Osteocyte (in vitro differentiated cells): ENCODE results near the gene FRMD3. TPM values are rescaled to one million over a fixed set of nuclear protein-coding genes. Genes with fewer than 3 reads are reported as not detected.
A peak's percentile ranks its signal among the peaks of the same experiment; 100 is the strongest.

ENCODE experiments used
- DNase-seq: peaks from one replicate; pipeline ENCODE4 v3.0.0; 2021; ENCODE audit warnings: mixed read lengths; ENCODE audit not compliant: unreplicated experiment; ENCODE audit errors: extremely low spot score
- H3K27ac Mint-ChIP-seq: one replicate; pipeline ENCODE4 v1.8.0; 2021; ENCODE audit warnings: mild to moderate bottlenecking, mixed read lengths; ENCODE audit not compliant: unreplicated experiment
- H3K27me3 Mint-ChIP-seq: one replicate; pipeline ENCODE4 v1.8.0; 2021; ENCODE audit warnings: mixed read lengths; ENCODE audit not compliant: unreplicated experiment
- H3K36me3 Mint-ChIP-seq: one replicate; pipeline ENCODE4 v1.8.0; 2021; ENCODE audit warnings: mixed read lengths; ENCODE audit not compliant: unreplicated experiment
- H3K4me1 Mint-ChIP-seq: one replicate; pipeline ENCODE4 v1.8.0; 2021; ENCODE audit warnings: mixed read lengths; ENCODE audit not compliant: unreplicated experiment
- H3K4me3 Mint-ChIP-seq: one replicate; pipeline ENCODE4 v1.8.0; 2021; ENCODE audit warnings: mild to moderate bottlenecking, moderate library complexity, mixed read lengths; ENCODE audit not compliant: unreplicated experiment
- H3K9me3 Mint-ChIP-seq: one replicate; pipeline ENCODE4 v1.8.0; 2021; ENCODE audit warnings: mixed read lengths; ENCODE audit not compliant: unreplicated experiment
- total RNA-seq: library from RNA; stranded (reverse); gene quantifications from 2 replicates; pipeline ENCODE4 v1.2.1, GENCODE V29; 2021
- TF ChIP-seq, protein P1 (sequence below): fragments of 200-600 bp; sonication (generic); IDR thresholded peaks from 2 replicates; pipeline ENCODE4 v1.5.0; 2021; ENCODE audit warnings: antibody characterized with exemption, mild to moderate bottlenecking, moderate library complexity

FRMD3 gene
- total RNA-seq, 1 donor from 2014 or later: 0.35 TPM

DNA sequence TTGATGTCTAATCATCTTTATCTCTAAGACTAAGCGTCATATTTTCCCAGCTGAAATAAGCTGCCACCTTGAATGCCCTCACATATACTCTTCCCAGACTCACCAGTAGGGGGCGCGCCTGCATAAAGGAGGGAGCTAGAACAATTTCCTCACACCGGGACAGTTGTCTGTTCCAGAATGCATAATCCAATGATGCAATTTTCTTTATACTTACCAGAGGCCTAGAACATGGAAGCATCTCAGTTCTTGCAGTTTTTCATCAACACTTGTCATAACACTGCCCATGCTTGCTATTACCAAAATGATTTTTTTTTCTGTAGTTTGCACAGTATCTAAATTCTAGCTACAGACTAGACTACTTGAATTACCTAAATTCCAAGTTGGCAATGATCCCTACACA is 203.9 kb downstream of the FRMD3 start:
- Mint-ChIP-seq H3K27ac (no peak overlapping the region), H3K27me3 (no peaks in the 10 kb centered on the region), H3K4me3 (no peak overlapping the region), H3K9me3 (no peaks in the 10 kb centered on the region), H3K4me1 (no peaks in the 10 kb centered on the region), H3K36me3 (no peaks in the 10 kb centered on the region)
- TF ChIP-seq, protein P1, sequence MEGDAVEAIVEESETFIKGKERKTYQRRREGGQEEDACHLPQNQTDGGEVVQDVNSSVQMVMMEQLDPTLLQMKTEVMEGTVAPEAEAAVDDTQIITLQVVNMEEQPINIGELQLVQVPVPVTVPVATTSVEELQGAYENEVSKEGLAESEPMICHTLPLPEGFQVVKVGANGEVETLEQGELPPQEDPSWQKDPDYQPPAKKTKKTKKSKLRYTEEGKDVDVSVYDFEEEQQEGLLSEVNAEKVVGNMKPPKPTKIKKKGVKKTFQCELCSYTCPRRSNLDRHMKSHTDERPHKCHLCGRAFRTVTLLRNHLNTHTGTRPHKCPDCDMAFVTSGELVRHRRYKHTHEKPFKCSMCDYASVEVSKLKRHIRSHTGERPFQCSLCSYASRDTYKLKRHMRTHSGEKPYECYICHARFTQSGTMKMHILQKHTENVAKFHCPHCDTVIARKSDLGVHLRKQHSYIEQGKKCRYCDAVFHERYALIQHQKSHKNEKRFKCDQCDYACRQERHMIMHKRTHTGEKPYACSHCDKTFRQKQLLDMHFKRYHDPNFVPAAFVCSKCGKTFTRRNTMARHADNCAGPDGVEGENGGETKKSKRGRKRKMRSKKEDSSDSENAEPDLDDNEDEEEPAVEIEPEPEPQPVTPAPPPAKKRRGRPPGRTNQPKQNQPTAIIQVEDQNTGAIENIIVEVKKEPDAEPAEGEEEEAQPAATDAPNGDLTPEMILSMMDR: peak; percentile 79
- peak; percentile 88 for DNase-seq

DNA sequence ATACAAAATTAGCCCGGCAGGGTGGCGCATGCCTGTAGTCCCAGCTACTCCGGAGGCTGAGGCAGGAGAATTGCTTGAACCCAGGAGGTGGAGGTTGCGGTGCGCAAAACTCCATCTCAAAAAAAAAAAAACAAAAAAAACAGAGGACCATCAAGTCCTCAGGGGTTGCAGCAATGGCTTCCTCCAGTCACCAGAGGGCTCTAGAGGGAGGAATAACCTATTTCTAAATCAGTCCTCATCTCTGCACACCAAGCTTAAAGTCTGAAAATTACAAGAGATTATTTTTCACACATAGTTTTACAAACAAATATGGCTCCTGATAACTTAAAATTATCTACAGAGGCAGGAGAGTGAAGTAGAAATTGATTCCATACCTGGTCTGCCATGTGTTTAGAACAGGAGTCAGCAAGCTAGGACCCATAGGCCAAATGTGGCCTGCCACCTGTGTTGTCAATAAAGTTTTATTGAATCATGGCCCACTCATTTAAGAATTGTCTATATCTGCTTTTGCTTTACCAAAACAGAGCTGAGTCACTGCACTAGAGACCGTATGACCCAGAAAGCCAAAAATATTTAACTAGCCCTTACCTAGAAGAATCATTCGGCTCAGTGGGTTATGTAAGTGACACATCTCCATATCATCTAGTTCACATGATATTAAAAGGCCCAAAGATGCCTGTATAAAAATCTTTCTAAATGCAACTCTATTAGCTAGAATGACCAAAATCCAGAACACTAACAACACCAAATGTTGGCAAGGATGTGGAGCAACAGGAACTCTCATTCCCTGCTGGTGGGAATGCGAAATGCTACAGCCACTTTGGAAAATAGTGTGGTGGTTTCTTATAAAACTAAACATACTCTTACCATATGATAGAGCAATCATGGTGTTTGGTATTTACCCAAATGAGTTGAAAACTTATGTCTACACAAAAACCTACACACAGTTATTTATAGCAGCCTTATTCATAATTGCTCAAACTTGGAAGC is 207.7 kb downstream of the FRMD3 start:
- no peaks in the 10 kb centered on the region for H3K9me3 Mint-ChIP-seq
- no peaks in the 10 kb centered on the region for H3K36me3 Mint-ChIP-seq
- no peak overlapping the region for H3K4me3 Mint-ChIP-seq

GRCh38 chr9:83327750-83328622 is 210.2 kb downstream of the FRMD3 start:
- Mint-ChIP-seq H3K36me3 (no peaks in the 10 kb centered on the region), H3K27me3 (peaks cover 6% of the 10 kb centered on the region), H3K27ac (no peak overlapping the region), H3K4me3 (no peak overlapping the region), H3K9me3 (no peaks in the 10 kb centered on the region), H3K4me1 (no peaks in the 10 kb centered on the region)
- DNase-seq: no peak
- TF ChIP-seq, protein P1: no peak

More for the DNA sequence above, 207.7 kb downstream of the FRMD3 start:
- Mint-ChIP-seq H3K27me3 (peaks cover 6% of the 10 kb centered on the region), H3K27ac (no peak overlapping the region), H3K4me1 (no peaks in the 10 kb centered on the region)
- TF ChIP-seq, protein P1: no peak
- DNase-seq: no peak

GRCh38 chr9:83327323-83327722 is 210.9 kb downstream of the FRMD3 start:
- no peaks in the 10 kb centered on the region for H3K36me3 Mint-ChIP-seq
- H3K27ac Mint-ChIP-seq: no peak overlapping the region
- no peaks in the 10 kb centered on the region for H3K9me3 Mint-ChIP-seq
- H3K27me3 Mint-ChIP-seq: peaks cover 6% of the 10 kb centered on the region
- no peak overlapping the region for H3K4me3 Mint-ChIP-seq
- DNase-seq: no peak
- no peaks in the 10 kb centered on the region for H3K4me1 Mint-ChIP-seq
- TF ChIP-seq, protein P1: no peak
